ENCODE measurements around the gene ANKDD1A.

The ANKDD1A gene

GRCh38 chr15:64926661-64927060 lies 15.0 kb downstream of the ANKDD1A start:
- no peak for DNase-seq

DNA sequence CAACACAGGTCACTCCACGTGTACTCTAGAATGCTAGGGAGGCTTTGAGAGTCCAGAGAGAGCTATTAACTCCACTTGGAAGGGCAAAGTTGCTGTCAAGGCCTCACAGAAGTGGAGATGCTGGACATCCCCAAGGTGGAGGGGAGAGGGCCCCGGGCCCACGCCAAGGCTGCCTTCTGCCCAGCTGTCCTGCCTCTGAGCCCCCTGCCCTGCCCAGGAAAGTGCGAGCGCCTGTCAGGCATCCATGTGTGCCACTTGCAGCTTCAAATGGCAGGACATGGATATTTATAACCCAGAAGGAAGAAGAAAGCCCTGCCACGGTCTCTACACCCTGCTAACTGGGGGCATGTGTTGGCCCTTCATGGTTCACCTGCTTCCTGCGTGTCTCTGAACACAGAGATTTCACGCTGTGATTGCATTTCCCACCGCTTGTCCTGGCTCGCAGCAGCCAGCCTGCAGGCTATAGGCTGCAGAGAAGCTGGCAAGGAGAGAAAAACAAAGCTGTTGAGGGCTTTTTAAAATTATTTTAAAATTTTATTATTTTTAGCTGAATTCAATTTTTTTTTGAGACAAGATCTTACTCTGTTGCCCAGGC lies 17.0 kb downstream of the ANKDD1A start:
- no peak for DNase-seq

DNA sequence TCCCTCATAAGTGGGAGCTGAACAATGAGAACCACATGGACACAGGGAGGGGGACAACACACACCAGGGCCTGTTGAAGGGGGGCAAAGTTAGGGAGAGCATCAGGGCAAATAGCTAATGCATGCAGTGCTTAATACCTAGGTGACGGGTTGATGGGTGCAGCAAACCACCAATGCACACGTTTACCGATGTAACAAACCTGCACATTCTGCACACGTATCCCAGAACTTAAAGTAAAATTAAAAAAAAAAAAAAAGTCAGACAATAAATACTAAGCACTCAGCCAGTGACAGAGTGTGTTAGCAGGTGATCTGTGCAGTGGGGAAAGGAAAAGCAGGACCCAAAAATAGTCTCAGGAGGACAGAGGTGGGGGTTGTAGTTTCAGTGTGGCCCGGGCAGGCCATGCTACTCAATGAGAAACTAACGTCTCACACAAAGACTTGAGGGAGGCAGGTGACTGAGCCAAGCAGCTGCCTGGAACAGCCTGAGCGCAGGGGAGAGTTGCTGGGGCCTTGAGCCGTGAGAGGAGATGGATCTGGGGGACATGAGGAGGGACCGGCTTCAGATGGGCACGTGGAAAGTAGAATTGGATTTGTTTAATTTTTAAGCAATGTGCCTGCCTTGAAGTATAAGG lies 18.4 kb downstream of the ANKDD1A start:
- DNase-seq: no peak

- DNase-seq: no peak
These were observed 19.2 kb downstream of the ANKDD1A start for GRCh38 chr15:64930778-64931371.

- DNase-seq: no peak
These were observed 19.7 kb downstream of the ANKDD1A start for GRCh38 chr15:64931381-64931780.

DNA sequence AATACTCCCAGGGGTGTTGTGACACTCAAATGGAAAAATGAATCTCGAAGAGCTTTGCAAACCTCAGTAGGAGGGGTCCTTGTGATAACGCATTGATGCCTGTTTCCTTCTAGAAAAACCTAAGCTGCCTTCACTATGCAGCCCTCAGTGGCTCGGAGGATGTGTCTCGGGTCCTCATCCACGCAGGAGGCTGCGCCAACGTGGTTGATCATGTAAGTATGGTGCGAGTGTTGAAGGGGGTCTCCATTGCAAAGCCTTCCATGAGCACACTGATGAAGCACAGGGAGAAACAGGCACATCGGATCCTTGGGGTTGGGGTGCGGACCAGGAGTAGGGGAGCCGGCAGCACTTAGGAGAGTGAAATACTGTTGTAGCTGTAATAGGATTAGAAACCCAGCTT lies 22.3 kb downstream of the ANKDD1A start:
- DNase-seq: no peak

- no peak for DNase-seq
These were observed 26.5 kb downstream of the ANKDD1A start for GRCh38 chr15:64938192-64938591.

GRCh38 chr15:64942356-64942755 lies 30.7 kb downstream of the ANKDD1A start:
- no peak for DNase-seq

- no peak for DNase-seq
These were observed 32.0 kb downstream of the ANKDD1A start for GRCh38 chr15:64943512-64944225.

- DNase-seq: no peak
These were observed 33.3 kb downstream of the ANKDD1A start for GRCh38 chr15:64944961-64945360.

GRCh38 chr15:64947211-64947610 lies 35.5 kb downstream of the ANKDD1A start:
- no peak for DNase-seq

GRCh38 chr15:64948916-64949315 lies 37.2 kb downstream of the ANKDD1A start:
- DNase-seq: no peak

DNA sequence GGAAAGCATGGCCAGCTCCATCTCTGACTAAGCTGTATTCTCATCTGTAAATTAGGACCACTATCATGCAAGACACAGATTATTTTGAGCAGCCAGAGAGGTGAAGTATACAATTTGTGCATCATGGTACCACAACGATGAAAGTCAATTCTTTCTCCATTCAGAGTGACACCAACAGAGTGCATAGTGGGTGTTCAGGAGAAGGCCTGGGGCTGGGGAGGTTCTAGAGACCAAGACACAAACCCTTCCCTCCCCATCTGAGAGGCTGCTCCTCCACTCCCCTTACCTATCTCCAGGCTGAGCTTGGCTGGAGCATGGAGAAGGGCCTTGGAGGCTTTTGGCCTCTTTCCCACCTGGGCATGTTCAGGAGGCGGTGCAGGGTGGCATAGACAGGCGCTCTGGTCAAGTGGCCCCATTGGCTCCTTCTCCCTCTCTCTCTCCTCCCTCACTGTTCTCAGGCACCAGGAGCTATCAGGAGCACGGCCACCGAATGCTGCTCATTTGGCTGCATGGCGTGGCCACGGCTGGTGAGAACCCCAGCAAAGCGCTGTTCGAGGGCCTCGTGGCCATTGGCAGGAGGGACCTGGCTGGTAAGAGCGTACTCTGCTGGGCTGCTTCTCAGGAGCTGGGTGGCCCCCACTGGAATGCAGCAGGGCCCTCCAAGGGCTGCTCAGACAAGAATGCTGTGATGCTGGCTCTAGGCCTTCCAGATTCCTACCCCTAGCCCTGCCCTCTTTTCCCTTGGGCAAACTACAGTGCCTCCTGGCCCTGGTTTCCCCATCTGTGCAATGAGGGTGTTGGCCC lies 37.9 kb downstream of the ANKDD1A start:
- no peak for DNase-seq

GRCh38 chr15:64950888-64951287 lies 39.2 kb downstream of the ANKDD1A start:
- no peak for DNase-seq

DNA sequence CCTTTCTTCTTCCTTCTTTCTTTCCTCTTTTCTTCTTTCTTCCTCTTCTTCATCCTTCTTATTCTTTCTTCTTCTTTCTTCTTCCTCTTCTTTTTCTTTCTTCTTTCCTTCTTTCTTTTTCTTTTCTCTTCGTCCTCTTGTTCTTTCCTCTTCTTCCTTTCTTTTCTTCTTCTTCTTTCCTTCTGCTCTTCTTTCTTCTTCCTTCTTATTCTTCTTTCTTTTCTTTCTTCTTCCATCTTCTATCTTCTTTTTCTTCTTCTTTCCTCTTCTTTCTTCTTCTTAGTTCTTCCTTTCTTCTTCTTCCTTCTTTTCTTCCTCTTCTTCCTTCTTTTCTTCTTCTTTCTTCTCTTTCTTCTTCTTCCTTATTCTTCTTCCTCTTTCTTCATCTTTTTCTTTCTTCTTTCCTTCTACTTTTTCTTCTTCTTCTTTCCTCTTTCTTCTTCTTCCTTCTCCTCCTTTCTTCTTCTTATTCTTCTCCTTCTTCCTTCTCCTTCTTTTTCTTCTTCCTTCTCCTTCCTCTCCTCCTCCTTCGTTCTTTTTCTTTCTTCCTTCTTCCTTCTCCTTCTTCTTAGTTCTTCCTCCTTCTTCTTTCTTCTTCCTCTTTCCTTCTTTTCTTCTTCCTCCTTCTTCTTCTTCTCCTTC lies 40.2 kb downstream of the ANKDD1A start:
- no peak for DNase-seq

- no peak for DNase-seq
These were observed 42.7 kb downstream of the ANKDD1A start for GRCh38 chr15:64954395-64954794.

DNA sequence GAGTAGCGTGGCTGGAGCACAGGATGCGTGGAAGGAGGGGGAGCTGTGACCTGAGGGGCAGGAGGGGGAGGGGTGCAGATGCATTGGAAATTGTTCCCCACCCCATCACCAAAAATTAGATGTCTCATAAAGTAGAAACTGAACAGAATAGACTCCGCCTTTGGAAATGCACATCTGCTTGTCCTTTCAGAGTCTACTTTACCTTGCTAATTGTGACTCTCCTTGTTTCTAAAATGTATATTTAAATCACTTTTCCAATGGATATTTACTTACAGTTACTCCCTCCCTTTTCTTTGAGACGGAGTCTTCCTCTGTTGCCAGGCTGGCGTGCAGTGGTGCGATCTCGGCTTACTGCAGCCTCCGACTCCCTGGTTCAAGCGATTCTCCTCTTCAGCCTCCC lies 47.4 kb downstream of the ANKDD1A start:
- DNase-seq: no peak

- DNase-seq: no peak
These were observed 48.5 kb downstream of the ANKDD1A start for GRCh38 chr15:64960153-64960552.

DNA sequence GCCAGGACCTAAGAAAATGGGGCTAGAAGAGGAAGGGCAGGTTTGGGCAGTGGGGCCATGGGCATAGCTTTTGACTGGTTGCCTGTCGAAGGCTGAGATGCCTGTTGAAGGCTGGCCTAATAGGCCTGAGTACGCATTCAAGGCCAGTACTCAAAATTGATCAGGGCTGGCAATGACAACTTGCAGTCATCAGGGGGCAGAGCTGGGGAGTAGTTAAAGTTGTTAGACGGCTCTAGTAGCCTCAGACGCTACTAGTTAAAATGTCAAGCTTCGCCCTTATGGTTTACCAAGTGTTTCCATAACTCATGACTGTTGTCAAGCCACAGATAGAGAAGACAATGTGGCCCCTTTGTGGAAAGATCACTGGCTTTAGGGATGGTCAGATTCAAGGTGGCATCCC lies 49.3 kb downstream of the ANKDD1A start:
- DNase-seq: no peak

DNA sequence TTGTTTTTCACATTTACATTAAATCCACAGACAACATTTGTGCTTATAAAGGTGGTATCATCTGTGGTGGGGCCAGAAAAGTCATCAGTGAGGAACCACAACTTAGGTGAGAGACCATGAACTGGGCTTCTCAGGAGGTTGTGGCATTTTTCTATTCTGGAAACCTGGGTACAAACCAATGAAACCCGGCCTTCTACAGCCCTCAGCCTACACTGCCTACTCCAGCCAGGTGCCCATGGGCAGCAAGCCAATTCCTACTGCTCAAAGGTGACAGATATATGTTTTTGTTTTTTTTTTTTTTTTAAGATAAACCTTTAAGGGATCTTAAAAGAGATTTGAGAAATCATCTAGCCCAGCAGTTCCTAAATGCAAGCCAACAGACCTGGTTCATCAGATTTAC lies 57.7 kb downstream of the ANKDD1A start:
- DNase-seq: no peak

GRCh38 chr15:64970698-64971097 lies 59.0 kb downstream of the ANKDD1A start:
- no peak for DNase-seq

DNA sequence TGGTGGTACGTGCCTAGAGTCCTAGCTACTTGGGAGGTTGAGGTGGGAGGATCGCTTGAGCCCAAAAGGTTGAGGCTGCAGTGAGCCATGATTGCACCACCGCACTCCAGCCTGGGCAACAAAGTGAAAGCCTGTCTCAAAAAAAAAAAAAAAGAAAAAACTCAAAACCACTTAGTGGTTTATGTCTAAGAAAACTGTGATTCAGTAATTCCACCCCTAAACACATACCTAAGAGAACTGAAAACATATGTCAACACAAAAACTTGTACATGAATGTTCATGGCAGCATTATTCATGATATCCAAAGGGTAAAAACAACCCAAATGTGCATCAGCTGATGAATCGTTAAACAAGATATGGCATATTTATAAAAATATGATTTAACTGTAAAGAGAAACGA lies 63.7 kb downstream of the ANKDD1A start:
- DNase-seq: no peak

- no peak for DNase-seq
These were observed 67.6 kb downstream of the ANKDD1A start for GRCh38 chr15:64979252-64979710.

Measured in stimulated activated naive CD4-positive, alpha-beta T cell treated with Interleukin-2 at 50 U/mL for 16 hours (primary cell).